NCI-H2227 (cell line): ENCODE results near the gene ABLIM1.

Experiments used
- DNase-seq: peaks from one replicate; lab custom pipeline; 2025; ENCODE audit not compliant: unreplicated experiment; lab: John Stamatoyannopoulos, UW

Gene ABLIM1

GRCh38 chr10:114427124-114427852 lies 230.8 kb downstream of the ABLIM1 start:
- DNase-seq, result no peak

GRCh38 chr10:114426476-114426875 lies 231.6 kb downstream of the ABLIM1 start:
- no peak for DNase-seq

- no peak for DNase-seq
Observed at GRCh38 chr10:114420811-114421485, 237.1 kb downstream of the ABLIM1 start.

GRCh38 chr10:114418109-114418508 lies 240.0 kb downstream of the ABLIM1 start:
- DNase-seq, result no peak

GRCh38 chr10:114412907-114413797 lies 244.9 kb downstream of the ABLIM1 start:
- no peak for DNase-seq

GRCh38 chr10:114408968-114409444 lies 249.1 kb downstream of the ABLIM1 start:
- DNase-seq, result no peak

- no peak for DNase-seq
Observed at GRCh38 chr10:114408112-114408967, 249.7 kb downstream of the ABLIM1 start.

- no peak for DNase-seq
Observed at GRCh38 chr10:114406455-114406854, 251.6 kb downstream of the ABLIM1 start.

- no peak for DNase-seq
Observed at GRCh38 chr10:114405011-114405350, 253.1 kb downstream of the ABLIM1 start.

- no peak for DNase-seq
Observed at GRCh38 chr10:114404171-114405010, 253.7 kb downstream of the ABLIM1 start, which contains the start of gene AFAP1L2. TSS of gene AFAP1L2 (minus strand) at chr10:114404502. CDS start at chr10:114404455, 47 bp downstream.

GRCh38 chr10:114403541-114404161 lies 254.4 kb downstream of the ABLIM1 start:
- peak; percentile 5 for DNase-seq

GRCh38 chr10:114402871-114403540 lies 255.1 kb downstream of the ABLIM1 start:
- no peak for DNase-seq

GRCh38 chr10:114402233-114402632 lies 255.8 kb downstream of the ABLIM1 start:
- no peak for DNase-seq

GRCh38 chr10:114401195-114401791 lies 256.8 kb downstream of the ABLIM1 start:
- no peak for DNase-seq

- no peak for DNase-seq
Observed at GRCh38 chr10:114400091-114400490, 258.0 kb downstream of the ABLIM1 start.

GRCh38 chr10:114399576-114399975 lies 258.5 kb downstream of the ABLIM1 start:
- DNase-seq, result no peak

GRCh38 chr10:114398587-114399331 lies 259.3 kb downstream of the ABLIM1 start:
- DNase-seq, result no peak
